HepG2 (cell line): Measurements from ENCODE around the gene DCP2. TPM values are rescaled to one million over a fixed set of nuclear protein-coding genes. Genes with fewer than 3 reads are reported as not detected.

Experiments used
- ATAC-seq: fragments of 200-7000 bp; cut with Tn5 transposase; 3 replicates; pipeline ENCODE4 v1.9.1; 2020; ENCODE audit warnings: mild to moderate bottlenecking, moderate library complexity
- BruUV-seq: library from RNA; stranded (reverse); fragments of 400-500 nt; replicated peaks from 2 replicates; lab custom pipeline; 2021; lab: Mats Ljungman, UMichigan
- CTCF ChIA-PET: fragments of 300-600 bp; formaldehyde crosslinking; extraction: SDS; loops from one replicate; lab custom pipeline; 2021; ENCODE audit warnings: low total read pairs, inconsistent platforms, low intra/inter-chr PET ratio; lab: Yijun Ruan, JAX
- POLR2A ChIA-PET: fragments of 350-600 bp; sonication (Branson Sonifier 250); formaldehyde crosslinking; loops from one replicate; lab custom pipeline; 2020; ENCODE audit warnings: antibody characterized with exemption, inconsistent platforms; lab: Yijun Ruan, JAX
- DNase-seq: peaks from one replicate; pipeline ENCODE4 v3.0.0-alpha.2; 2015; ENCODE audit warnings: low spot score
- FAIRE-seq: peaks from 3 replicates; lab custom pipeline; 2011; peaks lifted over from hg19 to GRCh38; lab: Jason Lieb, UNC
- H2AFZ ChIP-seq: one replicate; pipeline ENCODE4 v1.6.1; 2011; ENCODE audit warnings: low read length, inconsistent platforms
- H3K27ac ChIP-seq: fragments of 300-600 bp; 3 replicates; pipeline ENCODE4 v1.8.0; 2011; ENCODE audit warnings: mixed run types, mild to moderate bottlenecking, mixed read lengths, low read length, inconsistent platforms; ENCODE audit not compliant: insufficient read depth; ENCODE audit errors: extremely low read length
- H3K27me3 ChIP-seq, 2 experiments: fragments of 200-600 bp in 1 of 2; 2 replicates in 1 of 2; 3 replicates in 1 of 2; pipeline versions ENCODE4 v1.6.0 to v1.8.0; 2011; ENCODE audit warnings: low read length in 2 of 2, mild to moderate bottlenecking in 2 of 2, moderate library complexity in 2 of 2, inconsistent platforms in 1 of 2; ENCODE audit not compliant: insufficient read depth in 2 of 2, control insufficient read depth in 1 of 2
- H3K36me3 ChIP-seq, 2 experiments: fragments of 200-600 bp in 1 of 2; replicated peaks in 1 of 2; 2 replicates in 1 of 2; 3 replicates in 1 of 2; pipeline versions ENCODE4 v1.5.1 to v1.8.0; 2011; ENCODE audit warnings: low read length in 2 of 2, inconsistent platforms in 1 of 2; ENCODE audit not compliant: insufficient read depth in 2 of 2, control insufficient read depth in 1 of 2
- H3K4me1 ChIP-seq: 2 replicates; pipeline ENCODE4 v1.5.1; 2012; ENCODE audit warnings: low read length, inconsistent platforms; ENCODE audit not compliant: insufficient read depth
- H3K4me2 ChIP-seq: 2 replicates; pipeline ENCODE4 v1.6.0; 2011; ENCODE audit warnings: low read depth, low read length, inconsistent platforms
- H3K4me3 ChIP-seq, 3 experiments: fragments of 200-600 bp in 1 of 3; sonication (generic), shearing (Covaris generic) in 1 of 3; replicated peaks in 1 of 3; 2 replicates each; pipeline ENCODE4 v1.5.1; 2011 to 2016; ENCODE audit warnings: low read length in 3 of 3, inconsistent platforms in 2 of 3, low read depth in 2 of 3, mild to moderate bottlenecking in 2 of 3, control low read depth in 1 of 3, mixed read lengths in 1 of 3; ENCODE audit not compliant: insufficient read depth in 1 of 3
- H3K79me2 ChIP-seq: one replicate; pipeline ENCODE4 v1.6.1; 2011; ENCODE audit warnings: low read length, inconsistent platforms; ENCODE audit not compliant: insufficient read depth
- H3K9ac ChIP-seq: 2 replicates; pipeline ENCODE4 v1.6.0; 2011; ENCODE audit warnings: mild to moderate bottlenecking, low read depth, low read length, inconsistent platforms; ENCODE audit not compliant: insufficient read depth
- H3K9me3 ChIP-seq: 2 replicates; pipeline ENCODE4 v1.5.1; 2012; ENCODE audit warnings: mild to moderate bottlenecking, low read length
- H4K20me1 ChIP-seq: 2 replicates; pipeline ENCODE4 v1.6.0; 2011; ENCODE audit warnings: inconsistent platforms, mild to moderate bottlenecking, low read length, moderate library complexity; ENCODE audit not compliant: insufficient read depth
- HCFC1 ChIP-seq: fragments of 150-350 bp; IDR thresholded peaks from 2 replicates; pipeline ENCODE4 v1.6.1; 2014; ENCODE audit warnings: low read depth, low read length
- KAT2B ChIP-seq: fragments of 150-350 bp; IDR thresholded peaks from 2 replicates; pipeline ENCODE4 v1.6.1; 2014; ENCODE audit warnings: low read depth, low read length, borderline replicate concordance
- MAF1 ChIP-seq: sonication (generic); formaldehyde crosslinking; IDR thresholded peaks from 2 replicates; pipeline ENCODE4 v1.5.0; 2020; ENCODE audit warnings: missing genetic modification reagents, borderline replicate concordance
- NFATC3 ChIP-seq: sonication (generic); formaldehyde crosslinking; IDR thresholded peaks from 2 replicates; pipeline ENCODE4 v1.5.1; 2020; ENCODE audit warnings: mild to moderate bottlenecking, missing genetic modification reagents
- RBM22 ChIP-seq: fragments of 200-400 bp; formaldehyde crosslinking; optimal IDR thresholded peaks from 2 replicates; pipeline ENCODE3; 2017; ENCODE audit warnings: mild to moderate bottlenecking, low read length, moderate library complexity
- TP53 ChIP-seq: sonication (generic); formaldehyde crosslinking; conservative IDR thresholded peaks from 2 replicates; pipeline ENCODE4 v1.4.0; 2020; ENCODE audit warnings: missing genetic modification reagents
- ZNF263 ChIP-seq: sonication (generic); formaldehyde crosslinking; IDR thresholded peaks from 2 replicates; pipeline ENCODE4 v1.4.0; 2020; ENCODE audit warnings: missing genetic modification reagents
- ZNF34 ChIP-seq: sonication (generic); formaldehyde crosslinking; IDR thresholded peaks from 2 replicates; pipeline ENCODE4 v1.4.0; 2020; ENCODE audit warnings: mild to moderate bottlenecking, missing genetic modification reagents, borderline replicate concordance
- WGBS: methylation state at CpG from one replicate; pipeline ENCODE4 v1.1.6; 2017; ENCODE audit warnings: low lambda C conversion rate; 5-methylcytosine and 5-hydroxymethylcytosine counted together
- in situ Hi-C: cut with HindIII; loops from 2 replicates; pipeline ENCODE4 v1.10.0; 2017; ENCODE audit warnings: low pct_unique_long_range_greater_than_20kb; ENCODE audit not compliant: extremely low pct_ligation_motif_present
- intact Hi-C: fragments of 100-400 bp; cut with micrococcal nuclease; formaldehyde crosslinking; loops from one replicate; pipeline ENCODE4 v1.10.0; 2022; ENCODE audit not compliant: unreplicated experiment
- polyA plus RNA-seq, 8 experiments: library from polyadenylated mRNA; depleted of rRNA in 3 of 8; stranded (reverse) in 7 of 8; unstranded in 1 of 8; fragments of >200 nt; fragmentation: Illumina TruSeq in 4 of 8; extraction: Trizol in 4 of 8; gene quantifications; 2 replicates each; pipeline versions ENCODE4 v1.2.1 to v1.2.3, GENCODE V29; 2011 to 2016; ENCODE audit warnings: low read depth in 4 of 8, missing spikeins in 1 of 8, mixed read lengths in 1 of 8; ENCODE audit not compliant: insufficient read depth in 1 of 8
- total RNA-seq, 5 experiments: library from RNA; depleted of rRNA; stranded (reverse); fragments of >200 nt; fragmentation: Illumina TruSeq; extraction: Trizol; gene quantifications; 2 replicates each; pipeline ENCODE4 v1.2.3, GENCODE V29; 2016; ENCODE audit warnings: low read depth in 1 of 5
- TF ChIP-seq, protein P1 (sequence below): sonication (generic); formaldehyde crosslinking; IDR thresholded peaks from 2 replicates; pipeline ENCODE4 v1.4.0; 2020; ENCODE audit warnings: missing genetic modification reagents

Gene DCP2
- total and polyA plus RNA-seq, 2 of the 13 experiments (the other 11 are each of a cell fraction or from before 2014, with no cell fraction given) = 16.2 to 63.4 TPM

GRCh38 chr5:112983363-112983762 lies 6.8 kb downstream of the DCP2 start:
- TF ChIP-seq, protein P1, sequence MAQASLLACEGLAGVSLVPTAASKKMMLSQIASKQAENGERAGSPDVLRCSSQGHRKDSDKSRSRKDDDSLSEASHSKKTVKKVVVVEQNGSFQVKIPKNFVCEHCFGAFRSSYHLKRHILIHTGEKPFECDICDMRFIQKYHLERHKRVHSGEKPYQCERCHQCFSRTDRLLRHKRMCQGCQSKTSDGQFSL (CRISPR knock-in tag) = no peak
- TF ChIP-seq MAF1 (no peak), KAT2B (no peak), HCFC1 (no peak), NFATC3 (CRISPR knock-in tag) (no peak), ZNF34 (no peak), ZNF263 (CRISPR knock-in tag) (no peak)
- Histone ChIP-seq H3K4me1 (peaks cover 56% of the 10 kb centered on the region), H3K9ac (no peak overlapping the region), H3K9me3 (no peaks in the 10 kb centered on the region), H3K4me2 (no peak overlapping the region), H3K36me3 (peaks cover 5 to 24% of the 10 kb centered on the region in 2 experiments), H3K27ac (no peak overlapping the region), H3K4me3 (no peak overlapping the region), H3K27me3 (no peaks in the 10 kb centered on the region), H2AFZ (no peak overlapping the region), H4K20me1 (peaks cover 26% of the 10 kb centered on the region), H3K79me2 (peaks cover 94% of the 10 kb centered on the region)
- in situ Hi-C loops (no loop called here), intact Hi-C loops (no loop called here)
- WGBS = 98% methylated on average over 2 of the region's 2 CpGs
- DNase-seq (no peak), ATAC-seq (no peak), FAIRE-seq (no peak)
- POLR2A ChIA-PET = no interaction called here
- CTCF ChIA-PET = no interaction called here
- BruUV-seq = no TSS peak

DNA sequence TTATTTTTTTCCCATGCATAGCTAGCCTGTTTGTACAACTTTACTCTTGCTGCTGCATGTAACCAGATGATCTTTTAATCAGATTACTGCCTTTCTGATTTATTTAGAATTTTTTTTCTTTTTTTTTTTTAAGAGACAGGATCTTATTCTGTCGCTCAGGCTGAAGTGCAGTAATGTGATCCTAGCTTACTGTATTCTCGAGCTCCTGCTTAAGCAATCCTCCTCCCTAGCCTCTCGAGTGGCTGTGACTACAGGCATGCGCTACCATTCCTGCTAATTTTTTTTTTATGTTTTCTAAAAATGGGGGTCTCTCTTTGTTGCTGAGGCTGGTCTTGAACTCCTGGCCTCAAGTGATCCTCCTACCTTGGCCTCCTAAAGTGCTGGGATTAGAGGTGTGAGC lies 9.6 kb downstream of the DCP2 start:
- in situ Hi-C loops = no loop called here
- no peak for TF ChIP-seq RBM22
- no peak for TF ChIP-seq TP53 (CRISPR knock-in tag)
- TF ChIP-seq, all 625 proteins: peak for 0
- POLR2A ChIA-PET = interaction anchor here (2.2 kb wide), 1 partner anchor 10 kb away, joined by 9 read pairs; the partner anchor contains the start of gene DCP2

More for the DNA sequence above, 9.6 kb downstream of the DCP2 start:
- Histone ChIP-seq H3K4me2 (no peak overlapping the region), H3K27ac (no peak overlapping the region), H3K27me3 (no peaks in the 10 kb centered on the region), H3K4me3 (no peak overlapping the region), H3K9ac (no peak overlapping the region), H3K4me1 (peaks cover 28% of the 10 kb centered on the region), H3K9me3 (no peaks in the 10 kb centered on the region), H3K36me3 (peaks cover 9 to 23% of the 10 kb centered on the region in 2 experiments), H3K79me2 (peaks cover 94% of the 10 kb centered on the region), H4K20me1 (peaks cover 12% of the 10 kb centered on the region; the same call in 1 of the 2 replicates), H2AFZ (no peak overlapping the region)
- CTCF ChIA-PET = no interaction called here
- no TSS peak for BruUV-seq
- no peak for FAIRE-seq
- WGBS = 96% methylated on average over 4 of the region's 4 CpGs
- DNase-seq = no peak
- no peak for ATAC-seq
- intact Hi-C loops = no loop called here
